Loucy (cell line): Measurements from ENCODE around the gene ASGR2.

Experiments
- EZH2phosphoT487 ChIP-seq: fragments of 200-600 bp; IDR thresholded peaks from 2 replicates; pipeline ENCODE4 v1.6.1; 2018; ENCODE audit warnings: antibody characterized with exemption, mild to moderate bottlenecking, moderate library complexity, borderline replicate concordance
- TF ChIP-seq, protein P1 (sequence below): fragments of 200-600 bp; sonication (generic); conservative IDR thresholded peaks from 2 replicates; pipeline ENCODE4 v1.5.1; 2014; ENCODE audit warnings: mild to moderate bottlenecking, antibody characterized with exemption, low read length

DNA sequence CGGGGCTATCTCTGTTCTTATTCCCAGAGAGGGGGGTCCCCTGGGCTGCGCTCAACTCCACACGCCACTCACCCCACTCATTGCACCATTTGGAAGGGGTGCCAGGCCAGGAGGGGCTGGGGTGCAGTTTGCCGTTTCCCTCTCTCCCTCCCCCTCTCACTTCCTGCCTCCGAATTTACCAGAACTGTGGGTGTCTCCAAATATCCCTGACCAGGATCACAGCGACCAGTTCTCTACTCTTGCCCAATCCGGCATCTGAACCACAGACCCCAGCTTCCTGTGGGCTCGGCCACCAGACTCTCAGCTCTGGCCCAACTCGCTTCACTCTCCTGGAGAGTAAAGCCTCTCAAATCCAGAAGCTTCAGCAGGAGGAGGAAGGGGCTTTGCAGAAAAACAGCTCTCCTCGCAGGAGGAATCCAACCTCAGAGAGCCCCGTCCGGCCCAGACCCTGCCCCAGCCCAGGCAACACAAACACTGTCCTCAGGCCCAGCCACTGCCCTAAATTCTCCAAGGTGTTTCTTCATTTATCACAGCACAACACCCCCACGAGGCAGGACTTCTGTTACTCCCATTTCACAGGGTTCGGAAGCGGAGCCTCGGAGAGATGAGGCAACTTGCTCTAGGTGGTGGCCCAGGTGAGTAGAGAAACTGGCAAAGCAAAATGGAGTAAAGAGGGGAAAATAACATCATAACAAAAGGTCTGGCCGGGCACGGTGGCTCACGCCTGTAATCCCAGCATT, 423 bp upstream of the ASGR2 start:
- TF ChIP-seq, protein P1, sequence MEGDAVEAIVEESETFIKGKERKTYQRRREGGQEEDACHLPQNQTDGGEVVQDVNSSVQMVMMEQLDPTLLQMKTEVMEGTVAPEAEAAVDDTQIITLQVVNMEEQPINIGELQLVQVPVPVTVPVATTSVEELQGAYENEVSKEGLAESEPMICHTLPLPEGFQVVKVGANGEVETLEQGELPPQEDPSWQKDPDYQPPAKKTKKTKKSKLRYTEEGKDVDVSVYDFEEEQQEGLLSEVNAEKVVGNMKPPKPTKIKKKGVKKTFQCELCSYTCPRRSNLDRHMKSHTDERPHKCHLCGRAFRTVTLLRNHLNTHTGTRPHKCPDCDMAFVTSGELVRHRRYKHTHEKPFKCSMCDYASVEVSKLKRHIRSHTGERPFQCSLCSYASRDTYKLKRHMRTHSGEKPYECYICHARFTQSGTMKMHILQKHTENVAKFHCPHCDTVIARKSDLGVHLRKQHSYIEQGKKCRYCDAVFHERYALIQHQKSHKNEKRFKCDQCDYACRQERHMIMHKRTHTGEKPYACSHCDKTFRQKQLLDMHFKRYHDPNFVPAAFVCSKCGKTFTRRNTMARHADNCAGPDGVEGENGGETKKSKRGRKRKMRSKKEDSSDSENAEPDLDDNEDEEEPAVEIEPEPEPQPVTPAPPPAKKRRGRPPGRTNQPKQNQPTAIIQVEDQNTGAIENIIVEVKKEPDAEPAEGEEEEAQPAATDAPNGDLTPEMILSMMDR, result no peak
- no peak for TF ChIP-seq EZH2phosphoT487
